ENCODE measurements around the gene SETDB2. TPM values are rescaled to one million over a fixed set of nuclear protein-coding genes. Genes with fewer than 3 reads are reported as not detected.

SETDB2 gene, protein sequence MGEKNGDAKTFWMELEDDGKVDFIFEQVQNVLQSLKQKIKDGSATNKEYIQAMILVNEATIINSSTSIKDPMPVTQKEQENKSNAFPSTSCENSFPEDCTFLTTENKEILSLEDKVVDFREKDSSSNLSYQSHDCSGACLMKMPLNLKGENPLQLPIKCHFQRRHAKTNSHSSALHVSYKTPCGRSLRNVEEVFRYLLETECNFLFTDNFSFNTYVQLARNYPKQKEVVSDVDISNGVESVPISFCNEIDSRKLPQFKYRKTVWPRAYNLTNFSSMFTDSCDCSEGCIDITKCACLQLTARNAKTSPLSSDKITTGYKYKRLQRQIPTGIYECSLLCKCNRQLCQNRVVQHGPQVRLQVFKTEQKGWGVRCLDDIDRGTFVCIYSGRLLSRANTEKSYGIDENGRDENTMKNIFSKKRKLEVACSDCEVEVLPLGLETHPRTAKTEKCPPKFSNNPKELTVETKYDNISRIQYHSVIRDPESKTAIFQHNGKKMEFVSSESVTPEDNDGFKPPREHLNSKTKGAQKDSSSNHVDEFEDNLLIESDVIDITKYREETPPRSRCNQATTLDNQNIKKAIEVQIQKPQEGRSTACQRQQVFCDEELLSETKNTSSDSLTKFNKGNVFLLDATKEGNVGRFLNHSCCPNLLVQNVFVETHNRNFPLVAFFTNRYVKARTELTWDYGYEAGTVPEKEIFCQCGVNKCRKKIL
- total RNA-seq: 2.2 and 5.1 TPM in 2 replicates

GRCh38 chr13:49443704-49444523 is at the start of gene SETDB2, which contains the start of gene CAB39L:
Gene SETDB2, plus strand, starts transcription at chr13:49444274. Its CDS starts 7,620 bp downstream, at chr13:49451894.
Gene CAB39L, minus strand, starts transcription at chr13:49444064. Its CDS starts 61,154 bp downstream, at chr13:49382910.

DNA sequence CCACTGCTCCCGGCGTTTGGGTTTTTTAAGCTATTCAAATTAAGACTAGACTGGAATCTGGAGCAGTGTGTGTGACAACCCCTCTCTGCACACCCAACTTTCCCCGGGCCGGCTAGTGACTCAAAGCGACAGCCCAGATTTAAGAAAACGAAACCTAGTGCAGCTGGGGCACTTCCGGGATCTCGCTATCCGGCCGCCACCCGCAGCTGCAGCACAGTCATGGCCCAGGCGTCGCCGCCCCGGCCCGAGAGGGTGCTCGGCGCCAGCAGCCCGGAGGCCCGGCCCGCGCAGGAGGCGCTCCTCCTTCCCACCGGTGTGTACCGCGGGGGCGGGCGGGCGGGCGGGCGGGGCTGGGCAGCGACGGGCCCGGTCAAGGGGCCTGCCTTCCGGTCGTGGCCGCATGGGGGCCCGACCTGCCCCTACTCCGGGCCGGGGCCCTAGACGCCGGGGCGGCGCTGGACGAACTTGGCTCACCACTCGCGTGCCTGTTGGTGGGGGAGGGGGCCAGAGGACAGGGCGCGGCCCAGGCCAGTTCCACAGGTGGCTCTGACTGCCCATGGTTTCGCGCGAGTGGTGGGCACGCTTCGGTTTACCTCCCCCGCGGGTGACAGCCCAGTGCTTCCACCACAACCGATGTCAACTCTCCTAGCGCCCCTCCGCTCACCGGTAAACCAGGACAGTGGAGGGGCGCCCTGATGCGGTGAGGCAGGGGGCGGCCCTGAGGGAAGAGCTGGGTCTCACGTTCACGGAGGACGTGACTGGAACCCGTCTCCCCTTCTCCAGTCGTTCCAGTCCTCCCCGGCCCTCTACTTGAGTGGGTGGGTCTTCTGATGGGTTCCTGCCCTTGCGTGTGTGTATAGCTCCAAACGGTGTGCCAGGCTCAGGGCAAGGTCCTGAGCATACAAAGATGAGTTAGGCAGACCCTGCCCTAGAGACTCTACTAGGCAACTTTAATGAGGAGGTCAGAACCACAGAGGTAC is 52.0 kb downstream of the SETDB2 start, which contains the start of gene PHF11:
TSS of gene PHF11 (plus strand) at position 171 of the 980 bp plus-strand sequence. CDS start at position 220, 49 bp downstream.

Other genes with a start within 250 kb of the SETDB2 start
- 0.40 TPM in 1 of 2 replicates, not detected in the other for gene MLNR, start 223.9 kb upstream of the SETDB2 start, total RNA-seq
- 4.7 and 7.0 TPM in 2 replicates for gene CDADC1, start 196.3 kb upstream of the SETDB2 start, total RNA-seq
- gene CAB39L, start 210 bp upstream of the SETDB2 start, total RNA-seq: 4.2 and 6.7 TPM in 2 replicates
- 16.7 and 32.7 TPM in 2 replicates for gene PHF11, start 51.7 kb downstream of the SETDB2 start, total RNA-seq
- gene RCBTB1, start 141.3 kb downstream of the SETDB2 start, total RNA-seq: 14.9 and 16.8 TPM in 2 replicates
- gene ARL11, start 184.2 kb downstream of the SETDB2 start, total RNA-seq: not detected in 2 replicates
- gene EBPL, start 247.2 kb downstream of the SETDB2 start, total RNA-seq: 78.4 and 93.9 TPM in 2 replicates